Gastrocnemius medialis (tissue), 4 donors: ENCODE measurements around the gene TRAPPC2L.

ENCODE experiments used
- CTCF ChIP-seq, 5 experiments: fragments of 450-650 bp in 3 of 5; fragments of 200-600 bp in 2 of 5; sonication (generic) in 2 of 5; IDR thresholded peaks in 4 of 5; conservative IDR thresholded peaks in 1 of 5; 1 replicate in 4 of 5; 2 replicates in 1 of 5; pipeline ENCODE4 v1.5.1; 2016 to 2019; ENCODE audit warnings: antibody characterized with exemption in 5 of 5, mild to moderate bottlenecking in 3 of 5, moderate library complexity in 3 of 5
- POLR2A ChIP-seq, 2 donors: fragments of 450-650 bp; IDR thresholded peaks; one replicate each; pipeline ENCODE4 v1.6.1; 2017; ENCODE audit warnings: antibody characterized with exemption in 2 of 2, mild to moderate bottlenecking in 2 of 2, moderate library complexity in 2 of 2

DNA sequence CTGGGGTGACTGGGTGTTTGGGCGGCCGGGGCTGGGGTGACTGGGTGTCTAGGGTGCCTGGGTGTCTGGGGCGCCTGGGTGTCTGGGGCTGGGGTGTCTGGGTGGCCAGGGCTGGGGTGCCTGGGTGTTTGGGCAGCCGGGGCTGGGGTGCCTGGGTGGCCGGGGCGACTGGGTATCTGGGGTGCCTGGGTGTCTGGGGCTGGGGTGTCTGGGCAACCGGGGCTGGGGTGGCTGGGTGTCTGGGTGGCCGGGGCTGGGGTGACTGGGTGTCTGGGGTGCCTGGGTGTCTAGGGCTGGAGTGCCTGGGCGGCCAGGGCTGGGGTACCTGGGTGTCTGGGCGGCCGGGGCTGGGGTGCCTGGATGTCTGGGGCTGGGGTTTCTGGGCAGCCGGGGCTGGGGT is 31.8 kb upstream of the TRAPPC2L start:
- TF ChIP-seq CTCF (IDR thresholded peaks at IDR 0.05 in 4 of 5, conservative IDR thresholded peaks at IDR 0.05 in 1 of 5) (no peak), POLR2A (IDR thresholded peaks at IDR 0.05) (no peak)
